Fibroblast of gingiva (primary cell): ENCODE results near the gene PI16.

ENCODE experiments used
- DNase-seq: peaks from one replicate; pipeline ENCODE4 v3.0.0-alpha.2; 2011; ENCODE audit warnings: low read depth

Gene PI16

GRCh38 chr6:36954262-36954931 is at the start of gene PI16:
PI16 (plus strand) TSS chr6:36954738; CDS start chr6:36954761, 23 bp downstream.
- DNase-seq, result no peak

- DNase-seq, result no peak
Measured at GRCh38 chr6:36904851-36905393, 49.6 kb upstream of the PI16 start.

DNA sequence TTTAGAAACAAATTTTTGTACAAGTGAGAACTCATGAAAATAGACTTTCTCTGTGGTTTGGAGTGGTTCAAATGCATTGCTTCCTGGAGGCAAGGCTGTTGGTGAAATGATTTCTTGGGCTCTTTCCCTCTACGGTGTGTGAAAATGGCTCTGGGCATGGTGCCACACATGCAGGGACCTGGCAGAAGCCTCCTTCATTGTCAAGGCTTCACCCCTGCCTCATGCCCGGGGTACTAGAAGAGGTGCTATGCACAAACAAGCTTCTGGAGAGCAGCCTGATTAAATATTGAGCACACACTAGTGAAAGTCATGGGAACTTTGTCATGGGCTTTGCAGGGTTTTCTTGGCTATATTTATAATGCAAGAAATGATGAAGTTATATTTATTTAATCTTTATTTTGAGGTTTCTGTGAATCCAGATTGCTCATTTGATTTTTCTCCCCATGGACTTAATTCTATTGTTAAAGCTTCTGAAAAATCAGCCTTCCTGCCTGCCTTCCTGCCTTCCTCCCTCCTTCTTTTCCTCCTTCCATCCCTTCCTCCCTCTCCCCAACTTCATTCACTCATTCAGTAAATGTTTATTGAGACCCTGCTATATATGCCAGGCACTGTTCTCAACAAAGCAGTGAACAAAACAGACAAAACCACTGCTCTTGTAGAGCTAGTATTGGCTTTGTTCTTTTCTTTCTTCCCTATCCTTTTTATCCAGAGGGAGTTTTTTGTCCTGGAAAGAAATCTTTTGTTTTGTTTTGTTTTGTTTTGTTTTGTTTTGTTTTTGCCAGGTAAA is 47.8 kb upstream of the PI16 start:
- DNase-seq, result no peak

DNA sequence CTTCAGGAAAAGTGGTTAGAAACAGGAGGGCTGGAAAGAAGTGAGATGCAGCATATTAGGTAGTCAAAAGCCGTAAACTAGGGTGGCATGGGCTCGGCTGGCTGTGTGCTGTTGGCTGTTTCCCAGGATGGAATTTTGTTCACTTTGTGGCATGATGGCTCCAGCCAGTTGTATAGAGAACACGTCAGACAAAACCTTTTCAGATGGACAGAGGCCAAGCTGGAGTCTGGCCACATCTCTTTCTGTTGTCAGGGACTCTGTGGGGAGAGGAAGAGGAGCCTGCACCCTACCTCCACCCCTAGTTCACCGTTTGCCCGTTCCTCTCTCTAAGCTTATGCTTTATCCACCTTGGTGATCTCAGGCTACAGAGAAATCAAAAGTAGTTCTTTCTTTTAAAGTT is 46.8 kb upstream of the PI16 start:
- DNase-seq, result no peak

DNA sequence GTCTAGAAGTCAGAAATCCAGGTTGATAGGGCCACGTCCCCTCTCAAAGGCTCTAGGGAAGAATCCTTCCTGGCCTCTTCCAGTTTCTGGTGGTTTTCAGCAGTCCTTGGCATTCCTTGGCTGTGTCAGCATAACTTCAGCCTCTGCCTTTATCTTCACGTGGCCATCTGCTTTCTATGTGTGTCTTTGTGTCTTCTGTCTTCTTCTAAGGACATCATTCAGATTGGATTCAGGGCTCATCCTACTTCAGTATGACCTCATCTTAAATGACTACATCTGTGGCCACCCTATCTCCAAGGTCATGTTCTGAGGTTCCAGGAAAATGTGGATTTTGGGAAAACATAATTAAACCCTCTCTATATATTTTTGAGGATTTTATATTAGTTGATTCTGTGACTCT is 45.8 kb upstream of the PI16 start:
- no peak for DNase-seq

GRCh38 chr6:36912030-36912454 is 42.5 kb upstream of the PI16 start:
- DNase-seq, result no peak

- peak; percentile 83 for DNase-seq
Measured at GRCh38 chr6:36912586-36912985, 42.0 kb upstream of the PI16 start.

GRCh38 chr6:36913082-36913481 is 41.5 kb upstream of the PI16 start:
- no peak for DNase-seq

DNA sequence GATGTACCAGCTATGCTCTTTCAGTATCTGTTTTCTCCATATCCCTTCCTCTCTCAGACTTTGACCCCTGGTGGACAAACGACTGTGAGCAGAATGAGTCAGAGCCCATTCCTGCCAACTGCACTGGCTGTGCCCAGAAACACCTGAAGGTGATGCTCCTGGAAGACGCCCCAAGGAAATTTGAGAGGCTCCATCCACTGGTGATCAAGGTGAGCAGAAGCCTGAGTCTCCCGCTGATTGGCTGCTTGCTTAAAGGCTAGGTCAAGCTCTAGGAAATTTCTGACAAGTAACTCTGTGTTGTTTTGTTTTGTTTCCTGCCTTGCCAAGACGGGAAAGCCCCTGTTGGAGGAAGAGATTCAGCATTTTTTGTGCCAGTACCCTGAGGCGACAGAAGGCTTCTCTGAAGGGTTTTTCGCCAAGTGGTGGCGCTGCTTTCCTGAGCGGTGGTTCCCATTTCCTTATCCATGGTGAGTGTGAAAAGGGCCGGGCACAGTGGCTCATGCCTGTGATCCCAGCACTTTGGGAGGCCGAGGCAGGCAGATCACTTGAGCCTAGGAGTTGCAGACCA is 40.2 kb upstream of the PI16 start:
- peak; percentile 27 for DNase-seq

GRCh38 chr6:36915599-36915998 is 38.9 kb upstream of the PI16 start:
- DNase-seq, result no peak

DNA sequence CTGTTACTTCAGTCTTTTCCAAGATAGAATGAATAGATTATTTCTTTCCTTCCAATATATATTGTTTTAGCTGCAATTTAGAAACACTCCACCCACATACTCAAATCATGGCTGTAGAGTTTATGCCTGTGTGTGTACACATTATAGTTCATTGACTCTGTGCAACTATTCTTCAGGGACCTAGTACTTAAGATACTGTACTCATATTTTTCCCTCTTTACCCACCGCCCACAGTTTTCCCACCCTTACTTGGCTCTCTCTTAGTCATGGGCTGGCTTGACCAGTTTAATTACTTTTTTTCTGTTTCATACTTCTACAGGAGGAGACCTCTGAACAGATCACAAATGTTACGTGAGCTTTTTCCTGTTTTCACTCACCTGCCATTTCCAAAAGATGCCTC is 38.4 kb upstream of the PI16 start:
- no peak for DNase-seq

- DNase-seq, result peak; percentile 80
Measured at GRCh38 chr6:36917541-36918193, 36.9 kb upstream of the PI16 start.

DNA sequence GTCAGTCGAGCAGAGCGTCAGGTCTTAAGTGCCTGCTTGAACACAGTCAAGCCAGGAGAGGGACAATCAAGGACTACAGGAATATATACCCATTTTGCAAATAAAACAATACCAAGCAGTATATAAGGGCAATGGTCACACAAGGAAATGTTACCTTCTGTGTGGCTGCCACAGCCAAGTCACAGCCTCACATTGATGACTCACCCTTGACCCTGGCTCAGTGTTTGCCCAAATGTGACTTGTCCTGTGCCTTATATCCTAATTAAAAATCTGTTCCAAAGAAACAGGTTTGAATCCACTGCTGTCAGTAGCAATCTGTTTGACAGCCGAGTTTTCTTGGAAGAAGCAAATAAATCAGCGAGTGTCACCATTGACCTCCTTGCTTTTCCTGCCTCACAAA is 34.5 kb upstream of the PI16 start:
- no peak for DNase-seq

- DNase-seq, result peak; percentile 72
Measured at GRCh38 chr6:36920546-36920945, 34.0 kb upstream of the PI16 start.

DNA sequence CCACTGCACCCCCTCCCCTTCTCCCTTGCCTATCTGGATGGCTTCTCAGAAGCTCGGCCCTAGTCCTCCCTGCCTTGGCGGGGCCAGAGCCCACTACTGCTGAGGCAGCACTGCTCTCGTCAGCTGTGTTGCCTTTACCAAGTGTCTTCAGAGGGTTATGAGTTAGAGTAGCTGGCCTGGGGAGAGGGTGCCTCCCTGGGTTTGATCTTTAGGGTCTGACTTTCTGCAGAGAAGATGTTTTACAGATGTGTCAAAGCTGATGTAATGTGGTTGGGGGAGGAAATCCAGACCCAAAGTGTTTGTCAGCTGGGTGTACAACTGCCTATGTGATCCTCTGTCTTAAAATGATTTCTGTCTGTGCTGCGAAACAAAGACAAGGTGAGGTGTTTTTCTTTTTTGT is 30.4 kb upstream of the PI16 start:
- DNase-seq, result no peak

GRCh38 chr6:36924778-36925374 is 29.7 kb upstream of the PI16 start:
- DNase-seq, result no peak

GRCh38 chr6:36925809-36926208 is 28.7 kb upstream of the PI16 start:
- no peak for DNase-seq

- DNase-seq, result no peak
Measured at GRCh38 chr6:36926708-36927513, 27.6 kb upstream of the PI16 start.

DNA sequence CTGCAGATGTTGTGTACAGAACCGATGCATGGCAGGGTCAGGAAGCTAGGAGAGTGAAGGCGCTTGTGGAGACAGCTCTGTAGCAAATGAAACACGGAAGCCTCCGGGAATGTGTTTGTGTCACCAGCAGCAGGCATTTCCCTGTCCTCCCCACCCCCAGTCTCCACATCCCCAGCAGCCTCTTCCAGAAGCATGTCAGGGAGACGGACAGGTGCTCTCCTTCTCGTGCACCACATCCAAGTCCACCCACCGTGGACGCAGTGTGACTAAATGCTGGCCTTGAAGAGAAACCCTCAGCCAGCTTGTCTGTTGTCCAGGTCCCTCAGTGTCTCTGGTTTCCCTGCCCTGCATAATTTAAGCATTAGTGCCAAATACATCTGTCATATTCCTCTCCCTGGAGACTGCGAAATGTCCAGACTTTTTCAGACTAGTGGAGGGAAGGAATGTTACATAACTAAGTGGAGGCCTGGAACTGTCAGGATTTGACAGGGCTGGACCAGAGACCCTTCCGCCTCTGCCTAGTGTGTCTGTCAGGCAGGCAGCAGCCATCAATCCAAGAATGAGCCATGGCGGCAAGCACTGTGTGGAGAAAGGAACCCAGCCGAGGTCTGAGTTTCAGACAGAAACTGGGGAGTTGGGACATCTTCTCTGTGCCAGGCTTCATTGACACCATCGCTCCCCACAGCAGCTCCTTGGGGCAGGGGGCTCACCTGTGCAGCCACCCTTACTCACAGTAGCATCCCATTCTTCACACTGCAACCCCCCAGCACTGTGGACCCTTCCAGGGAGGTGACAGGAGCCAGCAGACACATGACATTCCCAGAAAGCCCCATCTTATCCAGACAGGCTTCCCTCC is 26.6 kb upstream of the PI16 start:
- DNase-seq, result no peak

- DNase-seq, result no peak
Measured at GRCh38 chr6:36928547-36928918, 26.0 kb upstream of the PI16 start.
